GM12878 (cell line): ENCODE measurements around the gene NFIX. TPM values are rescaled to one million over a fixed set of nuclear protein-coding genes. Genes with fewer than 3 reads are reported as not detected.

Experiments used
- BACH1 ChIP-seq: fragments of 450-650 bp; IDR thresholded peaks from 2 replicates; pipeline ENCODE4 v1.6.1; 2017; ENCODE audit warnings: mild to moderate bottlenecking, borderline replicate concordance
- BCL3 ChIP-seq: IDR thresholded peaks from 2 replicates; pipeline ENCODE4 v1.6.1; 2011; ENCODE audit warnings: borderline replicate concordance, low read depth, mild to moderate bottlenecking, moderate library complexity, low read length; ENCODE audit not compliant: insufficient read depth, poor library complexity, severe bottlenecking
- BHLHE40 ChIP-seq, 2 experiments: fragments of 450-650 bp in 1 of 2; IDR thresholded peaks; 2 replicates each; pipeline ENCODE4 v1.6.1; 2011 to 2017; ENCODE audit warnings: low read depth in 2 of 2, borderline replicate concordance in 1 of 2, improper control_type of control experiment in 1 of 2, low read length in 1 of 2, mild to moderate bottlenecking in 1 of 2
- CBX5 ChIP-seq: sonication (generic); IDR thresholded peaks from 2 replicates; pipeline ENCODE4 v1.6.1; 2016; ENCODE audit warnings: low read depth, moderate library complexity, mild to moderate bottlenecking, inconsistent platforms
- ETV6 ChIP-seq, 2 experiments: fragments of 450-650 bp in 1 of 2; IDR thresholded peaks in 1 of 2; conservative IDR thresholded peaks in 1 of 2; 2 replicates each; pipeline ENCODE4 v1.6.1; 2014; ENCODE audit warnings: antibody characterized with exemption in 1 of 2, borderline replicate concordance in 1 of 2, low read depth in 1 of 2, mild to moderate bottlenecking in 1 of 2, moderate library complexity in 1 of 2
- HDGF ChIP-seq: fragments of 450-650 bp; IDR thresholded peaks from 2 replicates; pipeline ENCODE4 v1.6.1; 2016; ENCODE audit warnings: antibody characterized with exemption
- IRF5 ChIP-seq: fragments of 450-650 bp; IDR thresholded peaks from 2 replicates; pipeline ENCODE4 v1.6.1; 2017; ENCODE audit warnings: borderline replicate concordance
- MEF2B ChIP-seq: fragments of 450-650 bp; IDR thresholded peaks from 2 replicates; pipeline ENCODE4 v1.6.1; 2018; ENCODE audit warnings: mild to moderate bottlenecking, moderate library complexity; ENCODE audit not compliant: partially characterized antibody, poor library complexity, severe bottlenecking
- MTA2 ChIP-seq: fragments of 450-650 bp; IDR thresholded peaks from 2 replicates; pipeline ENCODE4 v1.6.1; 2016; ENCODE audit warnings: low read depth, mild to moderate bottlenecking, moderate library complexity
- NFXL1 ChIP-seq: fragments of 450-650 bp; IDR thresholded peaks from 2 replicates; pipeline ENCODE4 v1.6.1; 2017; ENCODE audit warnings: antibody characterized with exemption, mild to moderate bottlenecking, borderline replicate concordance
- PML ChIP-seq: IDR thresholded peaks from 2 replicates; pipeline ENCODE4 v1.6.1; 2012; ENCODE audit warnings: low read length, inconsistent platforms
- RB1 ChIP-seq: fragments of 450-650 bp; formaldehyde crosslinking; IDR thresholded peaks from 2 replicates; pipeline ENCODE4 v1.6.1; 2017; ENCODE audit warnings: mild to moderate bottlenecking, borderline replicate concordance
- SPI1 ChIP-seq: IDR thresholded peaks from 2 replicates; pipeline ENCODE4 v1.6.1; 2011; ENCODE audit warnings: low read depth, mild to moderate bottlenecking, low read length, moderate library complexity, borderline replicate concordance; ENCODE audit not compliant: insufficient read depth
- ZBTB11 ChIP-seq: fragments of 450-650 bp; formaldehyde crosslinking; IDR thresholded peaks from 2 replicates; pipeline ENCODE4 v1.5.0; 2022; ENCODE audit warnings: mild to moderate bottlenecking, missing genetic modification characterization
- ZBTB4 ChIP-seq: fragments of 450-650 bp; formaldehyde crosslinking; IDR thresholded peaks from 2 replicates; pipeline ENCODE4 v1.4.0; 2022; ENCODE audit warnings: mild to moderate bottlenecking, moderate library complexity
- polyA plus RNA-seq, 11 experiments: library from polyadenylated mRNA; depleted of rRNA in 4 of 11; unstranded in 6 of 11; stranded (reverse) in 5 of 11; fragments of >200 nt; fragmentation: Nextera tagmentation in 4 of 11; fragmentation: Illumina TruSeq in 1 of 11; extraction: Ambion mirVana in 4 of 11; extraction: Trizol in 1 of 11; gene quantifications; 1 replicate in 1 of 11; 2 replicates in 10 of 11; pipeline versions ENCODE4 v1.2.1 to v1.2.3, GENCODE V29; 2011 to 2016; ENCODE audit warnings: inconsistent platforms in 2 of 11, missing spikeins in 2 of 11, low read depth in 1 of 11
- total RNA-seq, 4 experiments: library from RNA; depleted of rRNA in 3 of 4; stranded (reverse); fragments of >200 nt in 3 of 4; fragmentation: Illumina TruSeq in 1 of 4; extraction: Trizol in 1 of 4; gene quantifications; 2 replicates each; pipeline versions ENCODE4 v1.2.1 to v1.2.3, GENCODE V29; 2013 to 2021
- TF ChIP-seq, protein P1 (sequence below): fragments of 450-650 bp; IDR thresholded peaks from 2 replicates; pipeline ENCODE4 v1.6.1; 2017; ENCODE audit warnings: low read depth, mild to moderate bottlenecking, moderate library complexity

Gene NFIX
- total and polyA plus RNA-seq, 10 of the 15 experiments (the other 5 are each of a cell fraction or from before 2014, with no cell fraction given): 0.02 to 2.2 (median 0.28) TPM

DNA sequence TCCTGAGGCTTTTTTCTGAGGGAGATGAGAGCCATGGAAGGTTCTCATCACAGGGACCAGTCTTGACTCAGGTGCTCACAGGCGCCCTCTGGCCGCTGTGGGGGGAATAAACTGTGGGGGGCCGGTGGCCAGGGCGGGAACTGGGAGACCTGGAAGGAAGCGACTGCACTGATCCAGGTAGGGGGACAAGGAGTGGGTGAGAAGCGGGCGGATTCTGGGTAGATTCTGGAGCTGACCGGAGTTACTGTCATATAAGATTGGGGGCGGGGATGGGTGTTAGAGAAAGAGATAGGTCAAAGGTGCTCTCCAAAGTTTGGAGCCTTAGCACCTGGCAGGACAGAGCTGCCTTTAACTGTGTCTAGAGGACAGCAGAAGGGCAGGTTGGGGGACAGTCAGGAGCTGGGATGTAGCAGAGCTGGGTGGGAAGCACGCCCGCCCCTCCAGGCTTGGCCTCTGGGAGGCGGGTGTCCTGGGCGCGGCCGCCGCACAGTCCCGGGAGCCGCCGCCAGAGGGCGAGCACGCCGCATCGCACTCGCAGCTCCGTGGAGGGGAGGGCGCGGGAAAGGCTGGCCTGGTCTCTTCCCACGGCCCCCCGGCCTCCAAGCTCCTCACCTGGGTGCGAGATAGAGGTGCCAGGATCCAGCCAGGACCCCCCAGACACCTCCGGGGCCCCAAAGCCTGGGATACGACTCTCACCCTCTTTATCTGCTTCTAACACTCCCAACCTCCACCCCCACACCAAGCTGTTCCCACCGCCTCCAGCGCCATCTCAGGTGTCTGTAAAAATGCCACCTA, 30.1 kb upstream of the NFIX start (continued):
- no peak for TF ChIP-seq PML
- peak; percentile 46; the same call in 1 of the 2 replicates for TF ChIP-seq SPI1
- peak in 1 of 2 experiments; percentile 58; a peak in 1 of 4 replicates for TF ChIP-seq BHLHE40 (IDR thresholded peaks at IDR 0.05; ENCODE audit: borderline replicate concordance in 1 of 2, low read depth in 2 of 2, low read length in 1 of 2)
- TF ChIP-seq NFXL1: no peak
- no peak for TF ChIP-seq ZBTB4 (CRISPR knock-in tag)
- no peak for TF ChIP-seq ZBTB11 (CRISPR knock-in tag)
- TF ChIP-seq RB1: peak; percentile 95
- TF ChIP-seq BACH1: peak; percentile 74; the same call in 1 of the 2 replicates
- no peak for TF ChIP-seq CBX5
- TF ChIP-seq HDGF: 0 out of 2 replicates have a peak, but pooled peaks have one; percentile 16
- TF ChIP-seq IRF5: no peak
- no peak for TF ChIP-seq ETV6 (conservative IDR thresholded peaks at IDR 0.05 in 1 of 2, IDR thresholded peaks at IDR 0.05 in 1 of 2; ENCODE audit: borderline replicate concordance in 1 of 2, low read depth in 1 of 2)
- TF ChIP-seq, protein P1, sequence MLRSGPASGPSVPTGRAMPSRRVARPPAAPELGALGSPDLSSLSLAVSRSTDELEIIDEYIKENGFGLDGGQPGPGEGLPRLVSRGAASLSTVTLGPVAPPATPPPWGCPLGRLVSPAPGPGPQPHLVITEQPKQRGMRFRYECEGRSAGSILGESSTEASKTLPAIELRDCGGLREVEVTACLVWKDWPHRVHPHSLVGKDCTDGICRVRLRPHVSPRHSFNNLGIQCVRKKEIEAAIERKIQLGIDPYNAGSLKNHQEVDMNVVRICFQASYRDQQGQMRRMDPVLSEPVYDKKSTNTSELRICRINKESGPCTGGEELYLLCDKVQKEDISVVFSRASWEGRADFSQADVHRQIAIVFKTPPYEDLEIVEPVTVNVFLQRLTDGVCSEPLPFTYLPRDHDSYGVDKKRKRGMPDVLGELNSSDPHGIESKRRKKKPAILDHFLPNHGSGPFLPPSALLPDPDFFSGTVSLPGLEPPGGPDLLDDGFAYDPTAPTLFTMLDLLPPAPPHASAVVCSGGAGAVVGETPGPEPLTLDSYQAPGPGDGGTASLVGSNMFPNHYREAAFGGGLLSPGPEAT: 0 out of 2 replicates have a peak, but pooled peaks have one; percentile 26
- TF ChIP-seq MTA2: no peak; the same call in 1 of the 2 replicates
- TF ChIP-seq MEF2B: peak; percentile 31
- TF ChIP-seq BCL3: no peak
